ACC112 (cell line): ENCODE measurements around the gene C10orf143.

Source experiments
- H2AFZ ChIP-seq: fragments of 200-600 bp; sonication (generic); one replicate; pipeline ENCODE4 v1.6.0; 2017; ENCODE audit warnings: antibody characterized with exemption, low read length; ENCODE audit not compliant: unreplicated experiment
- H3K27ac ChIP-seq: fragments of 200-600 bp; sonication (generic); 2 replicates; pipeline ENCODE4 v1.5.1; 2014; ENCODE audit warnings: low read depth, mild to moderate bottlenecking, antibody characterized with exemption, low read length, moderate library complexity
- H3K27me3 ChIP-seq: fragments of 200-600 bp; sonication (generic); 2 replicates; pipeline ENCODE4 v1.6.1; 2014; ENCODE audit warnings: mild to moderate bottlenecking, antibody characterized with exemption, low read length, moderate library complexity, mixed read lengths; ENCODE audit not compliant: insufficient read depth
- H3K36me3 ChIP-seq: fragments of 200-600 bp; sonication (generic); 2 replicates; pipeline ENCODE4 v1.6.1; 2016; ENCODE audit warnings: mild to moderate bottlenecking, antibody characterized with exemption, low read length, moderate library complexity, mixed read lengths; ENCODE audit not compliant: insufficient read depth
- H3K4me1 ChIP-seq: fragments of 200-600 bp; sonication (generic); one replicate; pipeline ENCODE4 v1.6.1; 2016; ENCODE audit warnings: low read length, mixed read lengths; ENCODE audit not compliant: insufficient read depth, unreplicated experiment, control insufficient read depth
- H3K4me3 ChIP-seq: fragments of 200-600 bp; sonication (generic); 2 replicates; pipeline ENCODE4 v1.5.1; 2014; ENCODE audit warnings: mild to moderate bottlenecking, low read depth, low read length
- H3K79me2 ChIP-seq: fragments of 200-600 bp; sonication (generic); one replicate; pipeline ENCODE4 v1.6.0; 2016; ENCODE audit warnings: low read length; ENCODE audit not compliant: control insufficient read depth, unreplicated experiment, insufficient read depth

C10orf143 gene

DNA sequence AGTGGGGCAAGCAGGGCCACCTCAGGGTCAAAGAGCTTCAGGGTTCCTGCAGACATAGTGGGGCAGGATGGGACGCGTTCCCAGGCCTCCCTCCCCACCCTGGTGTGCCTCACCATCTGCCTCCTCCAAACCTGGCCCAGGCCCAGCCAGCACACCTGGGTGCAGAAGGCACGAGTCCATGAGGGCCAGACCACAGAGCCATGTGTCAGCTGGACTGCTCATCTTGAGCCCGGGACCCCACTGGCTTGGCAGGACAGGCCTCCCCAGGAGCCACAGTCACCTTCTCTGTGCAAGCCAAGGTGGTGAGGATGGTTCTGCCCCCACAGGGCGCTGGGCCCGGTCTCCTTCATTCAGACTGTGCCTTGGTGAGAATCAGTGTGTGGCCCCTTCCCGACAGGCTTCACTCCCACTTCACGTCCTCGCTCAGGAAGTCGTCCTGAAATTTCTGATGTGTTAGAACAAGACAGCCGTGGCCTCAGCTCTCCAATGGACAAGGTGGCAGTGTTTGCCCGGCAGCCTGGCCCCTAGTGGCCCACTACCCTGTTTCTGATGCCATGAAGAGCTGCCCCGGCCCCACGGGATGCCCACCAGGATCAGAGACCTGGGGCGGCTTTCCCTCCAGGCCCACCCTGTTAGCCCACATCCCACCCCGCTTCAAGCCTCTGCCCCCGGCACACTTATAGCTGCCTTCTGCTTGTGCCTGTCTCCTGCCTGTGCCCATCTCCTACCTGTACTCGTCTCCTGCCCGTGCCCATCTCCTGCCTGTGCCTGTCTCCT, 87.0 kb downstream of the C10orf143 start:
- H3K4me3 ChIP-seq = no peak overlapping the region
- no peaks in the 10 kb centered on the region for H3K36me3 ChIP-seq
- H3K79me2 ChIP-seq = no peaks in the 10 kb centered on the region
- peaks cover 39% of the 10 kb centered on the region for H3K4me1 ChIP-seq
- no peak overlapping the region for H2AFZ ChIP-seq
- no peaks in the 10 kb centered on the region for H3K27me3 ChIP-seq
- no peak overlapping the region for H3K27ac ChIP-seq

DNA sequence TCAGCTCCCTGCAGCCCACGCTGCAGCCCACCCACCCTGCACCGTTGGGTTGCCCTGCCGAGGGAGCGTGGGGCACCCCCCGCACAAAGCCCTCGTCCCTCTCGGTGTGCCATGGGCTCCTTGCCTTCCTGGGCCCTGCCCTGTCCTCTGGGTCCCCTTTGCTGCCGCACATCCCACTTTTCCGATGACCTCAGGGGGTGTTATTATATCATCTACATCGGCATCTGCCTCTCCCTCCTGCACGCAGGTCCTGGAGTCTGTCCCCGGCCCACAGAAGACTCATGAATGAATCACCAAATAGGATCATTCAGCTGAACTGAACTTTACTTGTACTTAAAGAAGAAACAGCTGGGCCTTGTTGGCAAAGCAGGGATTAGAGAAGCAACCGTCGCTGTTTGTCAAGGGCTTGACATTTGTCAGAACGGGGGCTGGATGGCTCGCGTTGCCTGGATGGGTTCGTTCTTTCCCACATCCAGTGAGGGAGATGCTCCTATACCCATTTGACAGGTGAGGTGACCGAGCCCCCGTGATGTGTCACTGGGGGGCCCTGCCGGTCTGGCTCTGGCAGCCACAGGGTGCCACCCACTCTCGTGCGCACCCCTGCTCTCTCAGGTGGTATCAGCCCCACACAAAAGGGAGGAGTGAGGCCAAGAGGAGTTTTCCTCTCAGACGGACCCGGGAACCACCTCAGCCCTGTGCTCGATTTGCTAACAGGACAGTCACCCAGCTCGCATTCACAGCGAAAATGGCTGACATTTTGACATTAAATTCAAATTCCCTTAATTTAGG, 87.9 kb downstream of the C10orf143 start:
- no peaks in the 10 kb centered on the region for H3K36me3 ChIP-seq
- peak overlapping the region; percentile 87 for H3K27ac ChIP-seq
- H3K27me3 ChIP-seq = no peaks in the 10 kb centered on the region
- H2AFZ ChIP-seq = peak overlapping the region; percentile 41
- no peaks in the 10 kb centered on the region for H3K79me2 ChIP-seq
- peaks cover 41% of the 10 kb centered on the region for H3K4me1 ChIP-seq
- H3K4me3 ChIP-seq = no peak overlapping the region

DNA sequence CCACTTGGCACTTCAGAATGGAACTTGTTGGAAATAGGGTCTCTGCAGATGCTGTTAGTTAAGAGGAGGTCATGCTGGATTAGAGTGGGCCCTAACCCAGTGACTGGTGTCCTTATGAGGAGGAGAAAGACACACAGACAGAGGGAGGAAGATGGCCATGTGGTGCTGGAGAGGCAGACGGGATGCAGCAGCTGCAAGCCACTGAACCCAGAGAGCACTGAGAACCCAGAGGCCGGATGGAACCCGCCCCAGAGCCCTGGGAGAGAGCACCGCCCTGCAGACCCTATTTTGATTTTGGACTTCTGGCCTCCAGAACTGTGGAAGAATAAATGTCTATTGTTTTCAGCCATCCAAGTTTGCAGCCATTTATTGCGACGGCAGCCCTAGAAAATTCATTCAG, 88.5 kb downstream of the C10orf143 start:
- Histone ChIP-seq H3K4me3 (peak overlapping the region; percentile 51; the same call in 1 of the 2 replicates), H2AFZ (no peak overlapping the region), H3K27ac (peak overlapping the region; percentile 87), H3K79me2 (no peaks in the 10 kb centered on the region), H3K4me1 (peaks cover 41% of the 10 kb centered on the region), H3K36me3 (no peaks in the 10 kb centered on the region), H3K27me3 (no peaks in the 10 kb centered on the region)

DNA sequence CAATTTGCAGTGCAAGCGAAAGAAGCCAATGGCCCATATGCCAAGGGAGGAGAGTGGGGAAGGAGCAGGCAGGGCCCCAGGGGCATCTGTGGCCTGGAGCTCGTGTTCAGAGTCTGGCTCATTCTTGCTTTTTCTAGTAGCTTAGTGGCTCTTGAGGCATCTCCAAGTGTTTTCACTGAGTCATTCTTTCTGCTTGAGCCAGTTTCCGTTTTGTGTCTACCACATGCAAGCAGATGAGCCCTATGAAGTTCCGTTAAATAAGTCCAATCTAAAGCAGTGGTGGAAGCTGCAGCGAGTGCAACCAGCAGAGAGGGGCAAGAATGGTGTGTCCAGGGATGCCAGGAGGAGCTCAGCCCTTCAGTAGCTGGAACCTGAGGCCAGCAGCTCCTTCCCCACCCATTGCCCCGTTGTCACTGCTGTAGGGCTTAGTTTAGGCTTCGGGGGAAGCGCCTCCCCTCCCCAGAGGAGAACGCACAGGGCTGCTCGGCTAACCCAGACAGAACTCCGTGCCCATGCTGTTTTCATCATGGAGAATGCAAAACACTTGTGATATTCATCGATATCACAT, 89.2 kb downstream of the C10orf143 start:
- peaks cover 41% of the 10 kb centered on the region for H3K4me1 ChIP-seq
- H3K79me2 ChIP-seq = no peaks in the 10 kb centered on the region
- H2AFZ ChIP-seq = peak overlapping the region; percentile 90
- H3K36me3 ChIP-seq = no peaks in the 10 kb centered on the region
- peak overlapping the region; percentile 51; the same call in 1 of the 2 replicates for H3K4me3 ChIP-seq
- H3K27ac ChIP-seq = peak overlapping the region; percentile 87
- H3K27me3 ChIP-seq = no peaks in the 10 kb centered on the region

DNA sequence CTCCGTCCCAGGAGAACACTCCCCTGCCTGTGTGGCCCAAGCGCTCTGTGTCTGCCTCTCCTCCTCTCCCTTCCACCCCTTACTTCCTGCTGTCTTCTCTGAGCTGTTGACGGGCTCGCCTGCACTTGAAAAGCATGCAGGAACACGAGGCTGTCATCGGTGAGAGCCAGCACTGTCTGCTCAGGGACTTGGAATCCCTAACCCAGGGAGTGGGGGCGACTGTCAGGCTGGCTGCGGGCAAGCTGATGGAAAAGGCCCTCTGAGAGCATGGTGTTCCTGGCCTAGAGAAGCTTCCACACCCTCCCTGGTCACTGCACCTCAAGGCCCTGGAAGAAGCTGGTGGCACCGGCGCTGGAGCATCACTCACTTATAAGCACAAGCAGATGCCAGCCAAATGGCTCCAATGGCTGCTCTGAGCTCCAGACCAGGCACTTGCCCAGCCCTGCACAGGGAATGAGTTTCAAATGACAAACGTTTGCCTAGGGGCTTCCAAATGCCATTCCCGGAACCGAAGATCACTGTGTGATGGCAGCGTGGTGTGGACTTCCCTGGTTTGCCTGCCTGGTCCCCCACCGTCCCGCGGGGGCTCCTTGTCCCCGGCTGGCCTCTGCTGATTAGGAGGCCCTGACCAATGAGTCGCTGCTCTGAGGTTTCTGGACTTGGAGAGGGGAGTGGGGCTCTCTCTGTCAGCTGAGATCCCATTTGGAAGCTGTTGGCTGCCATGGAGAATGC, 89.8 kb downstream of the C10orf143 start:
- Histone ChIP-seq H3K27ac (peak overlapping the region; percentile 87), H3K27me3 (no peaks in the 10 kb centered on the region), H3K4me1 (peaks cover 41% of the 10 kb centered on the region), H3K36me3 (no peaks in the 10 kb centered on the region), H3K4me3 (no peak overlapping the region), H3K79me2 (no peaks in the 10 kb centered on the region), H2AFZ (peak overlapping the region; percentile 90)

DNA sequence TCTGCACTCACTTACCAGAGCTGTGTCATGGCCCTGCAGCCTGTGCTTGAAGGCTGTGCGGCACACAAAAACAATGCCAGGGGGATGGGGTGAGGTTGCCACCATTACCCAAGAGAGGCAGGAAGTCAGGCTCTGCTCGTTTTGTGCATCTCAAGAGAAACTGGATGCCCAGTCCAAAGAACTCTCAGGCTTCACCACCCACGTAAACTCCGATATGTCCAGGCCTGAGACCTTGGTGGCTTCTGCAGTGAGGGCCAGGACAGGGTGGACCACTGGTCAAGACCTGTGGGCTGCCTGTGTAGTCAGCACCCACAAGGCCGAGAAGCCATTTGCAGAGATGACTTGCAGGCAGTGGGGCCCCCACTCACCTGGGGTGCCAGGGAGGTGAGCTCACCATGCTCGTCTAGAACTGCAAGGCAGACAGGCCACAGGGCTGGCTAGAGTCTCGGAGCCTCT, 91.9 kb downstream of the C10orf143 start:
- Histone ChIP-seq H3K79me2 (no peaks in the 10 kb centered on the region), H2AFZ (no peak overlapping the region), H3K36me3 (no peaks in the 10 kb centered on the region), H3K27me3 (peaks cover 5% of the 10 kb centered on the region; the same call in 1 of the 2 replicates), H3K4me1 (peaks cover 41% of the 10 kb centered on the region), H3K27ac (no peak overlapping the region), H3K4me3 (no peak overlapping the region)

DNA sequence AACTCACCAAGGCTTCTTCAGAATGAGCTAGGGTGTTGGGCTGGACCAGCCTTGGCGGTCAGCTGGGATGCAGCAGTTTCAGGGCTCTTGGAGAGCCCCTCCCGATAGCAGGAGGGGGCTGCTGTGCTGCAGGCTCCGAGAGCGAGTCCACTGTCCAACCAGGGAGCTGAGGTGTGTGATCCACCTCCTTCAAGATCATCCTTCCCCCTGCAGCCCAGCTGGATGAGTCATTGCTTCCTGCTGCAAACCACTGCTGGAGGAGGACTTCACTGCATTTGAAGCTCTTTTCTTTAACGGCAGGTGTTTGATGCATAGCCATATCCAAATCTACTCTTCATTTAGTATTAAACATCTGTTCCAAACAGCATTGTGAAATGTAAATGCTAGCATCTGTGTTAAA, 92.4 kb downstream of the C10orf143 start:
- H3K36me3 ChIP-seq = no peaks in the 10 kb centered on the region
- H2AFZ ChIP-seq = no peak overlapping the region
- H3K27ac ChIP-seq = no peak overlapping the region
- peaks cover 5% of the 10 kb centered on the region; the same call in 1 of the 2 replicates for H3K27me3 ChIP-seq
- H3K79me2 ChIP-seq = no peaks in the 10 kb centered on the region
- peaks cover 40% of the 10 kb centered on the region for H3K4me1 ChIP-seq
- no peak overlapping the region for H3K4me3 ChIP-seq

DNA sequence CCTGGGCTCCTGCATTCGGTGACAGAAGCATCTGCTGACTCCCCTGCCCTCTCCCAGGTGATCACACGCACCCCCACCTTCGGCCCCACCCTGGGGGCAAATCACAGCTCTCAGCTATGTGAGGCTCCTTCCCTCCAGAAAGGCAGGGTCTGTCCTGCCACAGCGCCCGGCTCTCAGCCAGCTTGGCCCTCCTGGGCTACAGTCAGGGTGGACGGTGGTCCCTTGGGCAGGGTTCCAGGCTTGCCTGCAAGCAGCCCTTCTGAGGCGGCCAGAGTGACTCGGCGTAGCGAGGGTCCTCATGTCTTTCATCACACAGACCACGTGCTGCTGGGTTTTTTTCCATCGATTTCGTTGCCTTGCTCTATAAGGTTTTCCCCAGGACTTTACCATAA, 93.0 kb downstream of the C10orf143 start:
- peaks cover 5% of the 10 kb centered on the region; the same call in 1 of the 2 replicates for H3K27me3 ChIP-seq
- H3K27ac ChIP-seq = no peak overlapping the region

DNA sequence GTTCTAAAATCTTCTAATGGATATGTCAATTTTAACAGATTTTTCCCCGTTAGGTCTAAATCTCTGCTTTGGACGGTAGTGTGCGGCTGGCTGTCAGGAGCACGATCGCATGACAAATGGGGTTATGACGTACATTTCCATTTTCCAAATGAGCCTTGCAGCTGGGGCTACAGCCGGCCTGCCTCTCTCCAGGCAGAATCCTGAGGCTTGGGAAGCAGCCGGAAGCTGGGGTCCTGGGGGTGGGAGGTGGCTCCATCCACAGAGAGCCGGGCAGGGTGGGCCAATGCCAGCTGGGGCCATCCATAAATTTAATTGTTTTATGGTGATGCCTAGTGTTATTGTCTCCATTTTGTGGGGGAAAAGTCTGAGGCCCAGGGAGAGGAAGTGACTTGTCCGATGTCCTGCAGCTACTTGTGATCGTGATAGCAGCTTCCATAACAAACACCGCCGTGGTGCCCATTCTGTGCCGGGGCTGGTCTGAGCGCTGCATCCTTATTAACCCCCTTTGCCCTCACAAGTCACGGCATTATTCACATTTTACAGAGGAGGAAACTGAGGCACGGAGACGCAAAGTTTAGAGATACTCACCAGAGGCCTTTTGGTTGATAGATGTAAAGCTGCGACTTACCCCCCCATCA, 93.5 kb downstream of the C10orf143 start:
- Histone ChIP-seq H3K36me3 (no peaks in the 10 kb centered on the region), H3K4me1 (peaks cover 29% of the 10 kb centered on the region), H3K27me3 (peaks cover 5% of the 10 kb centered on the region; the same call in 1 of the 2 replicates), H3K79me2 (no peaks in the 10 kb centered on the region), H3K27ac (no peak overlapping the region), H2AFZ (no peak overlapping the region), H3K4me3 (no peak overlapping the region)

More for the DNA sequence above, 93.0 kb downstream of the C10orf143 start:
- Histone ChIP-seq H3K4me1 (peaks cover 34% of the 10 kb centered on the region), H3K79me2 (no peaks in the 10 kb centered on the region), H3K4me3 (no peak overlapping the region), H2AFZ (no peak overlapping the region), H3K36me3 (no peaks in the 10 kb centered on the region)

DNA sequence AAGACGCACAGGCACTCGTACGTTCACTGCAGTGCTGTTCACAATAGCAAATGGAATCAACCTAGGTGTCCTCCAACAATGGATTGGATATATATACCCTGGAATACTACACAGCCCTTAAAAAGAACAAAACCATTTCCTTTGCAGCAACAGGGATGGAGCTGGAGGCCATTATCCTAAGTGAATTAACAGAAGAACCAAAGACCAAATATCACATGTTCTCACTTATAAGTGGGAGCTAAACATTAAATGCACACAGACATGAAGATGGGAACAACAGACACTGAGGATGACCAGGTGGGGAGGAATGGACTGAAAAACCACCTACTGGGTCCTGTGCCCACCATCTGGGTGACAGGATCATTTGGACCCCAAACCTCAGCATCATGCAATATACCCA, 94.5 kb downstream of the C10orf143 start:
- H3K27me3 ChIP-seq = peaks cover 5% of the 10 kb centered on the region; the same call in 1 of the 2 replicates
- no peak overlapping the region for H3K27ac ChIP-seq
- H3K4me1 ChIP-seq = peaks cover 19% of the 10 kb centered on the region
- no peak overlapping the region for H2AFZ ChIP-seq
- H3K79me2 ChIP-seq = no peaks in the 10 kb centered on the region
- H3K4me3 ChIP-seq = no peak overlapping the region
- no peaks in the 10 kb centered on the region for H3K36me3 ChIP-seq
